HL-60 (cell line): Measurements from ENCODE around the gene RHO.

Source experiments
- SPI1 ChIP-seq: IDR thresholded peaks from 2 replicates; pipeline ENCODE4 v1.6.1; 2012; ENCODE audit warnings: low read depth, mild to moderate bottlenecking, borderline replicate concordance
- TF ChIP-seq, protein P1 (sequence below): IDR thresholded peaks from one replicate; pipeline ENCODE4 v1.5.1; 2011; ENCODE audit warnings: low read length, control low read depth, inconsistent platforms; ENCODE audit not compliant: insufficient read depth

DNA sequence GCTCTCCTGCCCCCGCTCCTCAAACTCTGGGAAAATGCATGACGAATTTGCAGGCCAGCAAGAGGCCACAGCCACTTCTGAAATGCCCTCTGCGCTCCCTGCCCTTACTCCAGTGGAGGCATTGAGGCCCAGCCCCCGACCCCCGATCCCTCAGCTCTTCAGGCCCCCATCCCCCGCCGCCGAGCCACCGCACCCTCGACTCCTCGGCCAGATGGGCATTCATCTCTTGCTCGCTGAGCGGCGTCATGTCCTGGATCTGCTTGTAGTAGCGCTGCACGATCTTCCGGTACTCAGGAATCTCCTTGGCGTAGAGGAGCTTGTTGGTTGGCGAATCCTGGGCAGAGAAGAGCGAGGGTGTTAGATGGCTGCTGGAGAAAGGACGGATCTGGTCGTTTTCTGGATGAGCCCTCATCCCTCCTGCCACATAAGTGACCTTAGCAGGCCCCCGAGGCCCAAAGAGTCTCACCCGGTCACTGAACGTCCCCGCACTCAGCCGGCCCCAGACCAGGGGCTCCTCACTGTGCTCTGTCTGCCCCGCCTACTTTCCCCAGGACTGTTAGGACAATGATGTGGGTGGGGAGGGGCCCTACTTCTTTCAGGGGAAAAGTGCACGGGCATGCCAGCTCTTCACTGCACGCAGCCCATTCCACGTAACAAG is 28.6 kb downstream of the RHO start:
- TF ChIP-seq, protein P1, sequence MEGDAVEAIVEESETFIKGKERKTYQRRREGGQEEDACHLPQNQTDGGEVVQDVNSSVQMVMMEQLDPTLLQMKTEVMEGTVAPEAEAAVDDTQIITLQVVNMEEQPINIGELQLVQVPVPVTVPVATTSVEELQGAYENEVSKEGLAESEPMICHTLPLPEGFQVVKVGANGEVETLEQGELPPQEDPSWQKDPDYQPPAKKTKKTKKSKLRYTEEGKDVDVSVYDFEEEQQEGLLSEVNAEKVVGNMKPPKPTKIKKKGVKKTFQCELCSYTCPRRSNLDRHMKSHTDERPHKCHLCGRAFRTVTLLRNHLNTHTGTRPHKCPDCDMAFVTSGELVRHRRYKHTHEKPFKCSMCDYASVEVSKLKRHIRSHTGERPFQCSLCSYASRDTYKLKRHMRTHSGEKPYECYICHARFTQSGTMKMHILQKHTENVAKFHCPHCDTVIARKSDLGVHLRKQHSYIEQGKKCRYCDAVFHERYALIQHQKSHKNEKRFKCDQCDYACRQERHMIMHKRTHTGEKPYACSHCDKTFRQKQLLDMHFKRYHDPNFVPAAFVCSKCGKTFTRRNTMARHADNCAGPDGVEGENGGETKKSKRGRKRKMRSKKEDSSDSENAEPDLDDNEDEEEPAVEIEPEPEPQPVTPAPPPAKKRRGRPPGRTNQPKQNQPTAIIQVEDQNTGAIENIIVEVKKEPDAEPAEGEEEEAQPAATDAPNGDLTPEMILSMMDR: no peak
- TF ChIP-seq SPI1: no peak
